GM21447 (cell line): ENCODE results near the gene UBR4.
"Not testable (repeated sequence)": the region's sequence is repeated elsewhere in the genome, so short reads cannot be mapped to it uniquely, and the experiment has no call there.

ENCODE experiments used
- ATAC-seq: cut with Tn5 transposase; IDR thresholded peaks from one replicate; pipeline ENCODE4 v1.9.1; 2021; ENCODE audit not compliant: unreplicated experiment

Gene UBR4

DNA sequence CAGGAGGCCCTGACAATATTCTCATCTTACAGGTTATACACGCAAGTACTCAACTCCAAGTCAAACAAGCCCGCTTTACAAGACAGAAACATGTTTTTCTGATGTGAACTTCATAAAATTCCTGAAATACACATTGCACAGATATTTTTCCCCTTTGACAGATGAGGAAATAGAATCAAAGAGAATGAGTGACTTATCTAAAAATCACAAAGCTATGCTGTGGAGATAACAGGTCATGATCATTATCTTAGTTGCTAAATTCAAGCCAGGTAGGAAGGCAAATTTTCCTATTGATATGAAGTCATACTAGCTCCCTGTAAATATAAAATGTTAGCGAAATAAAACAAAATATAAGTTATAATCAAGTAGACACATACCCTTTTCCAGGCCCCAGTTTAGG is 18.3 kb downstream of the UBR4 start:
- ATAC-seq = no peak

DNA sequence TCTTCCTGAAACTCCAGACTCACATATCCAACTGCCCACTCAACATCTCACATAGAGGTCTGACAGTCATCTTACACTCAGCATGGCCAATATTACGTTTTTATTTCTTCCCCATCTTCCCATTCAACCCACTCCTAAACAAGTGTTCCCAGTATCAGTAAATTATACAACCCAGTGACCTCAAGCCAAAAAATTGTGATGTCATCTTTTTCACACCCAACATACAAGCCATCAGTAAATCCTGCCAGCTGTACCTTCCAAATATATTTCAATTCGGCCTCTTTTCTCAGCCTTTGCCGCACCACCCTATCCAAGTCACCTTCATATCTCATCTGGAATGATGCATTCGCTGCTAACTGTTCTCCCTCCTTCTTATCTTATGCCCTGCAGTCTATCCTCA is 19.6 kb downstream of the UBR4 start:
- no peak for ATAC-seq

- no peak for ATAC-seq
Observed at GRCh38 chr1:19189270-19189669, 20.8 kb downstream of the UBR4 start.

DNA sequence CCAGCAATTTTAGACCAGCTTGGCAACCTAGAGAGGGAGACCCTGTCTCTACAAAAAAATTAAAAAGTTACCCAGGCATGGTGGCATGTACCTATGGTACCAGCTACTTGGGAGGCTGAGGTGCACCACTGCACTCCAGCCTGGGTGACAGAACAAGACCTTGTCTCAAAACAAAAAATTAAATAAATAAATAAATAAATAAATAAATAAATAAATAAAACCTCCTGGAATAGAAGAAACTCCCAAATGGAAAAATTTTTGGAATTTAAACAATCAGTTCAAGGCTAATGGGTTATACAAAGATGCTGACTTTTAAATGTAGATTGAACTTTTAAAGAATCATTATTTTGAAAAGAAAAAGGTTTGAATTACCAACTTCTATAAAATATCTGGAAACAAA is 22.2 kb downstream of the UBR4 start:
- ATAC-seq = no peak

GRCh38 chr1:19186001-19186400 is 24.1 kb downstream of the UBR4 start:
- no peak for ATAC-seq

DNA sequence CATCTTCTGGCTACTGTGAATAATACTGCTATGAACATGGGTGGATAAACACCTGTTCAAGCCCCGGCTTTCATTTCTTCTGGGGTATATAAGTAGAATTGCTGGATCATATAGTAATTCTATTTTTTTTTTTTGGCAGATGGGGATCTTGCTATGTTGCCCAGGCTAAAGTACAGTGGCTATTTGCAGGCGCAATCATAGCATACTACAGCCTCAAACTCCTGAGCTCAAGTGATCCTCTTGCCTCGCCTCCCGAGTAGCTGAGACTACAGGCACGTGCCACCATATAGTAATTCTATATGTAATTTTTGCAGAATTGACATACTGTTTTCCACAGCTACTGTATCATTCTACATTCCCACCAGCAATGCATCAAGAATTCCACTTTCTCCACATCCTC is 27.8 kb downstream of the UBR4 start:
- no peak for ATAC-seq

- ATAC-seq = not testable (repeated sequence)
Observed at GRCh38 chr1:19180265-19180657, 29.8 kb downstream of the UBR4 start.

DNA sequence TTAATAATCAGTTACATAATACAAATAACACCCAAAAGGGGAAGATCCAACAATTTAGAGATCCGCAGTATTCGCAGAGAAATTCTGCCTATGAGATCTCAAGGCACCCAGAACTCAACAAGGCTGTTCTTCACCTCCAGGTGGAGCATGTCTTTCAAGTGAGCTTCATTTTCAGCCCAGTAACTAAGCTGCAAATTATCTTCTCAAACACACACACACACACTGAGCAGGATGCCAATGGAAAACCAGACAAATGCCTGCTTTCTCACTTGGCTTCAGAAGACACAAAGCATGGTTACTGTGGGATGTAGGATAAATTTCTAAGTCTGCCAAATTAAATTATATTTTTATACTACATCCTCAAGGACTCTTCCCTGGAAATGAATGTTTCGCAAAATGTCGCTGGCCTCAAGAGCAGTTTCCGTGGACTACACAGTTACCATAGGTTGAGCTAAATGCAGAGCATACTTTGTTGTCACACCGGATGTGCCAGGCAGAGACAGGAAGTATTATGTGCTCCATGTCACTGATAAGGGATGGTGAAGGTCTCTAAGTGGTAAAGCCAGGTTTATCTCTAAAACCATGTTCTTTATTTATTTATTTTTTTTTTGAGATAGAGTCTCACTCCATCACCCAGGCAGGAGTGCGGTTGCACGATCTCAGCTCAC is 30.3 kb downstream of the UBR4 start:
- no peak for ATAC-seq

DNA sequence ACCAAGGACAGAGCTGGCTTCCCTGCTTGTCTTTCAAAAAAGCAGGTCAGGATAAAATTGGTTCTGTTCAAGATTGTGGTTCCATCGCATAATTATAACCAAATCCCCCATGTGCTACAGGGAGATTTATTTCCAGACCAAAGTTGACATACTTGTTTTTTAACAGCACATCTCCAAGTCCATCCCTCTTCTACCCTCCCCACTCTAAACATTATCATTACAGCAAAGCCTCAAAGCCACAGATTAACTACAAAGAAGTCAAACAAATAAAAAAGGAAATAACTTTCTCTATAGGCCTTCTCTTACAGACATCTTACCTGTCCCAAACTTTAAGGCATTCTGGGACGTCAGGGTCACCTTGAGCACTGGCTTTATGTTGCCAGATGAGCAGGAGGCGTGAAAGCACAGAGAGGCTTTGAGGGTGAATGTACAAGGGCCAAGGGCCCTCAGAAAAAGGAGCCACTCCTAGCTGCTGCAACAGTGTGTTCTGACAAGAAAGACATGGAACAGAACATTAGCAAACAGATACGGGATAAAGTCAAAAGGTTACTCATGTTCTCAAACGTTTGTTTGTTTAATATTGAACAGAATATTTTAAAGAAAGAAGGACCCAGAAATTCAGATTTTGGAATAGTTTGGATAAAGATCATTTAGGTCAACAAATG is 31.2 kb downstream of the UBR4 start:
- ATAC-seq = no peak

GRCh38 chr1:19177811-19178210 is 32.3 kb downstream of the UBR4 start:
- ATAC-seq = no peak

DNA sequence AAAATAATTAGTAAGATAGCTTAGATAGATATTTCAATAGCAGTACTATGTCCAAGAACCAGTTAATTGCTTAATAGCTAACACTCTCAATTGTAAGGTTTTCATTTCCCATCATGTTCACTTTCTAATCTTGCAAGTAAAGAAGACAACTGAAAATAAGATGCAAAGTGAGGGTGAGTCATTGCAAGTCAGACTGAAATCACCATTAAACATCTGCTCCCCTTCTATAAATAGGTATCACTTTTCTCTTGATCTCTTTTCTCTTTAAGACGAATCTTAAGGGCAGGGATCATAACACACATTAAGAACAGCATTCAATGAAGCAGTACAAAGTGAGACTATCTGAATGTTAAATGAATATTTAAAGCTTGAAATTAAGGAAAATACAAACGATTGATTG is 40.4 kb downstream of the UBR4 start:
- peak; percentile 81 for ATAC-seq

GRCh38 chr1:19167140-19167539 is 42.9 kb downstream of the UBR4 start:
- ATAC-seq = no peak

DNA sequence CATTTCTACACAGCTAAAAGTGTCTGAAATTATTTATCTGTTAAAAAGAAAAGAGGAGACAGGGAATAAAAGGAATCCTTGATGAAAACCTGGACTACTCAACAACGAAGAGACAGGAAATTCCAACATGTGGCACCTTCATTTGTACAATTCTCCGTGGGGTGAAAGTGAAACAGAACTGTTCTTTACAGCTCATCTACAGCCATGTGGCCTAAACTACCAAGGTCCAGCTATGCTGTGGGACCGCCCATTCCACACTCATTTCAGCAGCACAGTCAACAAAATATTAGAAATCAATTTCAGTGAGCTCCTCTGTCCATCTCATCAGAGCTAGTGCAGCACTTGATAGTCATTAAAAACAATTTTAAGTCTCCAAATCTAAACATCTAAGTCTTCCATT is 44.0 kb downstream of the UBR4 start:
- ATAC-seq = no peak

- ATAC-seq = no peak
Observed at GRCh38 chr1:19165501-19165900, 44.6 kb downstream of the UBR4 start.

DNA sequence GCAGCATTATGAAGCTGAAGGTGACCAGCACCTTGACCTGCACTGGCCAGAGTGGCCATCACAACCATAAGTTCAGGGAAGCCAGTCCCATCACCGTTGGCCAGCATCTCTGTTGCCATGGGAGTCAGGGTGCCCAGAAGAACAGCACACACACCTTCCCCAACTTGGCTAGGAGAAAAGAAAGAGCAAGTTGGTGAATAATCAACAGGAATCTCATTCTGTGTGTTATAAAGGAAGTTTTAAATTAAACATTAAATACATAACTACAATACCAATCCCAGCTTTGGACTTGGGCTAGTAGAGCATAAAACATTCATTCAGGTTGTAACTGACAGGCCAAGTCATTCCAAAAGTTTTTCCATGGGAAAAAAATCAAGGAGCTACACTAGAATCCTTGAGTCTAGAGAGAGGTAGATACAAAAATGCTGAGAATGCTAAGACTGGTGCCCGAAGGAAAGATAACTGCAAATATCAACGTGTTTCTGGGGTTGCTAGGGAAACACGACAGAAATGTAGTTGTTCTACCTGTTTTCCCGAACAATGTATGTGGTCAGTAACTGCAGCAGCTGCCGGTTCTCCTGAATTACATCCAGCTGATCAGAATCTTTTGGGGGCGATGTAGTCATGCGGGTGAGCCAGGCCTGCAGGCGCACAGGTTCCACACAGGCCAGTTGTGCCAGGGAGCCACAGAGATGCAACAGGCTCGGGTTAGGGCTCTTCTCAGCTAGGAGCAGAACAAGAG is 45.6 kb downstream of the UBR4 start:
- no peak for ATAC-seq

DNA sequence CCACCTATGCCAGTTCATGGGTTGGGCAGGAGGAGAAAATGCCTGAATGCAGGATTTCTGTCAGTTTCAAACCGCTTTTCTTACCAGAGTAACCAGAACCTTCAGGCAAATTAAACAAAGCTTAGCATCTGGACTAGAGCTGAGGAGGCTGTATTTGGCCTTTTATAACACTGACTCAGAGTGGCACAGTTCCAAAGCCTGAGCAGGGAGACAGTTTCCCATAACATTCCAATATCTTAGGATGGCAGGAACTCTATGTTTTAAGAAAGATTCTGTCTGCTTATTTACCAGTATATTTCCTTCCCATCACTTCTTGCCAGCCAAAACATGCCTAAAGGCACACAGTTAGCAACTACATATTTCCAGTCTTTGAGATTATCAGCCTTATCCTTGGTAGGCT is 46.8 kb downstream of the UBR4 start:
- no peak for ATAC-seq

- ATAC-seq = no peak
Observed at GRCh38 chr1:19160831-19161230, 49.2 kb downstream of the UBR4 start.

GRCh38 chr1:19157653-19158052 is 52.4 kb downstream of the UBR4 start:
- ATAC-seq = no peak

- ATAC-seq = no peak
Observed at GRCh38 chr1:19156676-19157075, 53.4 kb downstream of the UBR4 start.

- no peak for ATAC-seq
Observed at GRCh38 chr1:19154876-19155275, 55.2 kb downstream of the UBR4 start.

DNA sequence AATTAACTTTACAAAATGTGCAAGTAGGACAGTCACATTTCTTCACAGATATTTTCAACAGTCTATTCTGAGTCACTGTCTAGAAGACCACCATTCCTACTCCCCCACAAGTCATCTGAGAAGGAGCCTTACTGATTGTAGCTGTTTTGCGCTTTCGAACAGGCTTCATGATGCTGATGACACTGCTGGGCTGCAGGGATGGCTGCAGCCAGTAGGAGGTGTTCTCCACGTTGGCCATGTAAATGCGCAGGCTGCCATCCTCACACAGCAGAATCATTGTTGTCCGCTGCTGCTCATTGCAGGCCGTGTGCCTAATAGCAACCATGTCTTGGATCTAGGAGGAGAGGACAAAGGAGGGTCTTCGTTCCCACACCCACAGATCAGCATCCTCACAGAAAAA is 56.9 kb downstream of the UBR4 start:
- ATAC-seq = no peak

GRCh38 chr1:19151537-19151936 is 58.5 kb downstream of the UBR4 start:
- no peak for ATAC-seq
